Measurements from ENCODE around the gene LRRK2.

- no peak for TF ChIP-seq CTCF (conservative IDR thresholded peaks at IDR 0.05; ENCODE audit: low read length)
- no peak for TF ChIP-seq EZH2phosphoT487 (IDR thresholded peaks at IDR 0.05; ENCODE audit: borderline replicate concordance, low read depth, low read length)
Observed at GRCh38 chr12:40226705-40227104, 1.9 kb downstream of the LRRK2 start.

Measured in OCI-LY7 (cell line).